HEK293T (cell line): Measurements from ENCODE around the gene TCOF1.

Experiments
- CTCF ChIA-PET: fragments of 350-600 bp; formaldehyde crosslinking; extraction: SDS; loops from one replicate; lab custom pipeline; 2021; ENCODE audit warnings: antibody characterized with exemption, inconsistent platforms; lab: Yijun Ruan, JAX
- POLR2A ChIA-PET: fragments of 350-600 bp; formaldehyde crosslinking; extraction: SDS; loops from one replicate; lab custom pipeline; 2020; ENCODE audit warnings: antibody characterized with exemption, inconsistent platforms; lab: Yijun Ruan, JAX
- DNase-seq: peaks from one replicate; pipeline ENCODE4 v3.0.0; 2012; ENCODE audit warnings: mixed read lengths; ENCODE audit errors: extremely low spot score
- ARNT ChIP-seq: fragments of 450-650 bp; IDR thresholded peaks from 2 replicates; pipeline ENCODE4 v1.6.1; 2017; ENCODE audit warnings: mild to moderate bottlenecking
- BHLHE40 ChIP-seq: fragments of 450-650 bp; IDR thresholded peaks from 2 replicates; pipeline ENCODE4 v1.6.1; 2016; ENCODE audit warnings: mild to moderate bottlenecking, moderate library complexity, borderline replicate concordance
- CTBP1 ChIP-seq: fragments of 450-650 bp; IDR thresholded peaks from 2 replicates; pipeline ENCODE4 v1.6.1; 2016; ENCODE audit warnings: borderline replicate concordance
- ELF4 ChIP-seq: fragments of 450-650 bp; IDR thresholded peaks from 2 replicates; pipeline ENCODE4 v1.6.1; 2017; ENCODE audit warnings: antibody characterized with exemption
- FOXA1 ChIP-seq: fragments of 450-650 bp; IDR thresholded peaks from 2 replicates; pipeline ENCODE4 v1.6.1; 2016; ENCODE audit warnings: mild to moderate bottlenecking
- FOXK2 ChIP-seq: fragments of 450-650 bp; IDR thresholded peaks from 2 replicates; pipeline ENCODE4 v1.6.1; 2016; ENCODE audit warnings: mild to moderate bottlenecking
- FOXM1 ChIP-seq: fragments of 450-650 bp; IDR thresholded peaks from 2 replicates; pipeline ENCODE4 v1.6.1; 2017; ENCODE audit warnings: mild to moderate bottlenecking, borderline replicate concordance
- HDGF ChIP-seq: fragments of 450-650 bp; IDR thresholded peaks from 2 replicates; pipeline ENCODE4 v1.6.1; 2017; ENCODE audit warnings: antibody characterized with exemption, borderline replicate concordance
- L3MBTL2 ChIP-seq: fragments of 450-650 bp; conservative IDR thresholded peaks from 2 replicates; pipeline ENCODE4 v1.6.1; 2016; ENCODE audit warnings: mild to moderate bottlenecking
- LEF1 ChIP-seq: fragments of 450-650 bp; IDR thresholded peaks from 2 replicates; pipeline ENCODE4 v1.6.1; 2017; ENCODE audit warnings: mild to moderate bottlenecking, borderline replicate concordance
- NFRKB ChIP-seq: fragments of 450-650 bp; IDR thresholded peaks from 2 replicates; pipeline ENCODE4 v1.6.1; 2016; ENCODE audit warnings: mild to moderate bottlenecking, moderate library complexity
- PKNOX1 ChIP-seq: fragments of 450-650 bp; IDR thresholded peaks from 2 replicates; pipeline ENCODE4 v1.6.1; 2016
- SP1 ChIP-seq: fragments of 450-650 bp; IDR thresholded peaks from 2 replicates; pipeline ENCODE4 v1.6.1; 2017
- SUZ12 ChIP-seq: fragments of 450-650 bp; IDR thresholded peaks from 2 replicates; pipeline ENCODE4 v1.6.1; 2016; ENCODE audit warnings: mild to moderate bottlenecking
- TARDBP ChIP-seq: fragments of 450-650 bp; IDR thresholded peaks from 2 replicates; pipeline ENCODE4 v1.6.1; 2016
- ZNF384 ChIP-seq: fragments of 450-650 bp; IDR thresholded peaks from 2 replicates; pipeline ENCODE4 v1.6.1; 2016

TCOF1 gene

DNA sequence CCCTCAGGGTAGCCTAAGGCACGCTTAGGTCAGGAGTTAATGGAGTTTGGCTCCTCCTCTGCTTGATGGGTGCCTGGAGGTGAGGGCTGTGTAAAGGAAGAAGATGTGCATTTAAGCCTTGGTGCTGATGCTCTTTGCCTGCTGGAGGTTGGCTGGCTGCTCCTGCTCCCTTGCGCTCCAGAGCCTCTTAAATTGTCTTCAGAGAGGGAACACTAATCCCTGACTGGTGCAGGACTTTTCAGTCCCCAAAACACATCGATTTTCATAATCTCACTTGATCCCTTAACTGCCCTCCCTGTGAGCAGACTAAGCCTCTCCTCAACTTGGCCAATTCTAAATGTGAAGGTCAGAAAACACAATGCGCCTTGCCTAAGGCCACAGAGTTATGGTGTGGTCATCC, 16.2 kb upstream of the TCOF1 start:
- no peak for TF ChIP-seq HDGF
- TF ChIP-seq NFRKB: no peak
- no peak for TF ChIP-seq TARDBP
- no peak for TF ChIP-seq CTBP1
- no peak for TF ChIP-seq SP1
- no peak for TF ChIP-seq SUZ12
- no peak for TF ChIP-seq PKNOX1
- no peak for TF ChIP-seq ELF4
- no peak for TF ChIP-seq ARNT
- no peak for TF ChIP-seq FOXA1
- no peak for TF ChIP-seq ZNF384
- TF ChIP-seq FOXM1: no peak
- TF ChIP-seq L3MBTL2: no peak
- no peak for TF ChIP-seq LEF1
- TF ChIP-seq FOXK2: no peak
- no peak for TF ChIP-seq BHLHE40
- no peak for DNase-seq
- POLR2A ChIA-PET: no interaction called here
- CTCF ChIA-PET: interaction anchor here (0.6 kb wide), 1 partner anchor 460 kb away, joined by 4 read pairs; no protein-coding TSS in a partner anchor

GRCh38 chr5:150341989-150342388, 15.5 kb upstream of the TCOF1 start:
- TF ChIP-seq CTBP1 (no peak), SP1 (no peak), NFRKB (no peak), HDGF (no peak), ARNT (no peak), ZNF384 (no peak), BHLHE40 (no peak), FOXK2 (no peak), TARDBP (no peak), L3MBTL2 (no peak), PKNOX1 (no peak)
- no peak for DNase-seq
- CTCF ChIA-PET: no interaction called here
- POLR2A ChIA-PET: no interaction called here

DNA sequence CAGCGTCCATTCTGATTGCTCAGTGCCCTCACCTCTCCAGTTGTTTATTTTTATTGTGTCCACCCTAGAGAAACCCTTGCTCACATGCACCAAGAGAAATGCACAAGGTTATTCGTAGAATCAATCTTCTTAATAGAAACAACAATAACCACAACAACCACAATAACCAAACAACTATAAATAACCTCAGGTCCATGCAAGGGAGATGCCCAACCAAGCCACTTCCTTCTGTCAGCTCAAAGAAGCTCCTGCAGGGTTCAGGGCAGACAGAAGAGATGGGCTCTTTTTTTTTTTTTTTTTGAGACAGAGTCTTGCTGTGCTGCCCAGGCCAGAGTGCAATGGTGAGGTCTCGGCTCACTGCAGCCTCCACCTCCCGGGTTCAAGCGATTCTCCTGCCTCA, 14.9 kb upstream of the TCOF1 start:
- CTCF ChIA-PET: no interaction called here
- no peak for TF ChIP-seq FOXM1
- no peak for TF ChIP-seq L3MBTL2
- TF ChIP-seq SP1: no peak
- TF ChIP-seq PKNOX1: no peak
- no peak for TF ChIP-seq SUZ12
- no peak for TF ChIP-seq TARDBP
- TF ChIP-seq FOXA1: no peak
- no peak for TF ChIP-seq HDGF
- no peak for TF ChIP-seq CTBP1
- TF ChIP-seq LEF1: no peak
- no peak for TF ChIP-seq BHLHE40
- TF ChIP-seq NFRKB: no peak
- no peak for TF ChIP-seq FOXK2
- TF ChIP-seq ZNF384: no peak
- TF ChIP-seq ELF4: no peak
- TF ChIP-seq ARNT: no peak

DNA sequence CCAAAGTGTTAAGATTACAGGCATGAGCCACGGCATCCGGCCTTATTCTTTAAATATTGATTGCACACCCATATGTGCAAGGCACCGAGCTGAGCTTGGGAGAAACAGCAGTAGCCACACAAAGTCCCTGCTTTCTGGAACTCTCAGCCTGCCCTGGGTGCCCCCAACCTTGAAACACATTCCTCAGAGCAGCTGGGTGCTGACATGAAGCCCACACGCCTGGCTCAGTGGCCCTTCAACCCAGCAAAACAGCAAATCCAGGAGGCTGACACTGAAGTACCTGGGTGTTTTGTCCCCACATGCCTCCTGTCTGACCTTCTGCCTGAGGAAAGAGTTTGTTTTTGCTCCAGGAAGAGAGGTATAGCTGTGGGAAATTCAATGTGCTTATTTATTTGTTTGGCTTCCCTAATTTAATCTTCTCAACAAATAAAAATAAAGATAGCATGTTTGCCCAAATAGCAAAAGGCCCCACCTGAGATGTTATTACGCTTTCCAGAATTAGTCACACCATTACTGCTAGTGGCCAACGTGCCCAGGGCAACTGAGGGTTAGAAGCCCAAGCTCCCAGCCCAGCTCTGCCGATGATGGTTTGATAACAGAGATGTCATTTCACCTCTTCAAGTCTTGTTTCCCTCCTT, 13.4 kb upstream of the TCOF1 start:
- no peak for TF ChIP-seq FOXM1
- no peak for TF ChIP-seq FOXK2
- TF ChIP-seq ZNF384: no peak
- no peak for TF ChIP-seq BHLHE40
- TF ChIP-seq PKNOX1: no peak
- TF ChIP-seq L3MBTL2: no peak
- no peak for TF ChIP-seq NFRKB
- no peak for TF ChIP-seq ELF4
- no peak for TF ChIP-seq SUZ12
- DNase-seq: no peak
- ChIA-PET CTCF (interaction anchor here (1.3 kb wide), 1 partner anchor 69 kb away, joined by 3 read pairs; no protein-coding TSS in a partner anchor), POLR2A (no interaction called here)

More for the DNA sequence above, 14.9 kb upstream of the TCOF1 start:
- DNase-seq: no peak
- POLR2A ChIA-PET: no interaction called here

GRCh38 chr5:150345716-150346115, 11.8 kb upstream of the TCOF1 start:
- CTCF ChIA-PET: interaction anchor here (0.7 kb wide), 1 partner anchor 70 kb away, joined by 3 read pairs; no protein-coding TSS in a partner anchor
- TF ChIP-seq HDGF: no peak
- no peak for TF ChIP-seq ZNF384
- TF ChIP-seq PKNOX1: no peak
- TF ChIP-seq SUZ12: no peak
- TF ChIP-seq CTBP1: no peak
- TF ChIP-seq FOXM1: no peak
- no peak for TF ChIP-seq TARDBP
- no peak for TF ChIP-seq ARNT
- TF ChIP-seq FOXA1: no peak
- no peak for TF ChIP-seq SP1
- TF ChIP-seq ELF4: no peak
- TF ChIP-seq NFRKB: no peak
- TF ChIP-seq LEF1: no peak
- TF ChIP-seq L3MBTL2: no peak
- no peak for DNase-seq
- POLR2A ChIA-PET: no interaction called here
